SU-DHL-6 (cell line): Measurements from ENCODE around the gene SMYD4.

Experiments used
- H2AFZ ChIP-seq: fragments of 200-600 bp; sonication (generic); 2 replicates; pipeline ENCODE4 v1.6.1; 2014; ENCODE audit warnings: low read depth, mild to moderate bottlenecking, moderate library complexity, mixed read lengths, antibody characterized with exemption, low read length; ENCODE audit not compliant: severe bottlenecking
- H3F3A ChIP-seq: fragments of 200-600 bp; shearing (Covaris generic); 2 replicates; pipeline ENCODE4 v1.6.0; 2016; ENCODE audit warnings: antibody characterized with exemption, mild to moderate bottlenecking; ENCODE audit not compliant: insufficient read depth
- H3K27ac ChIP-seq: fragments of 200-600 bp; sonication (generic); 2 replicates; pipeline ENCODE4 v1.5.1; 2016; ENCODE audit warnings: low read depth, mild to moderate bottlenecking, low read length, moderate library complexity, mixed read lengths
- H3K27me3 ChIP-seq: fragments of 200-600 bp; sonication (generic), shearing (Covaris generic); 2 replicates; pipeline ENCODE4 v1.6.0; 2014; ENCODE audit warnings: mild to moderate bottlenecking, low read length
- H3K36me3 ChIP-seq: fragments of 200-600 bp; sonication (generic); 2 replicates; pipeline ENCODE4 v1.6.1; 2014; ENCODE audit warnings: mild to moderate bottlenecking, low read length, mixed read lengths
- H3K4me2 ChIP-seq: fragments of 300-600, 200-600 bp; shearing (Covaris generic), sonication (generic); 2 replicates; pipeline ENCODE4 v1.6.0; 2014; ENCODE audit warnings: low read length, low read depth, mild to moderate bottlenecking; ENCODE audit not compliant: poor library complexity, severe bottlenecking
- H3K4me3 ChIP-seq: fragments of 200-600 bp; sonication (generic); 2 replicates; pipeline ENCODE4 v1.5.1; 2014; ENCODE audit warnings: antibody characterized with exemption, low read length, mild to moderate bottlenecking, mixed read lengths; ENCODE audit not compliant: insufficient read depth, poor library complexity, severe bottlenecking
- H3K79me2 ChIP-seq: fragments of 200-600 bp; sonication (generic); 2 replicates; pipeline ENCODE4 v1.6.1; 2014; ENCODE audit warnings: mild to moderate bottlenecking, low read length, moderate library complexity; ENCODE audit not compliant: insufficient read depth
- H3K9ac ChIP-seq: fragments of 200-600 bp; sonication (generic); 2 replicates; pipeline ENCODE4 v1.7.0; 2014; ENCODE audit warnings: mild to moderate bottlenecking, low read length
- H3K9me2 ChIP-seq: fragments of 200-600 bp; sonication (generic); replicated peaks from 2 replicates; pipeline ENCODE4 v1.6.1; 2014; ENCODE audit warnings: low read length; ENCODE audit not compliant: insufficient read depth
- H3K9me3 ChIP-seq: fragments of 200-600 bp; sonication (generic); 2 replicates; pipeline ENCODE4 v1.6.1; 2014; ENCODE audit warnings: low read length, mixed read lengths; ENCODE audit not compliant: insufficient read depth
- H4K20me1 ChIP-seq: fragments of 200-600 bp; sonication (generic); 2 replicates; pipeline ENCODE4 v1.6.1; 2014; ENCODE audit warnings: low read depth, mild to moderate bottlenecking, antibody characterized with exemption, low read length, moderate library complexity, mixed read lengths
- EZH2phosphoT487 ChIP-seq: fragments of 200-600 bp; sonication (generic), shearing (Covaris generic); conservative IDR thresholded peaks from 2 replicates; pipeline ENCODE4 v1.6.1; 2018; ENCODE audit warnings: mild to moderate bottlenecking, antibody characterized with exemption, low read length, moderate library complexity, mixed read lengths
- TF ChIP-seq, protein P1 (sequence below): fragments of 200-600 bp; sonication (generic); IDR thresholded peaks from one replicate; pipeline ENCODE4 v1.5.1; 2017; ENCODE audit warnings: antibody characterized with exemption, mild to moderate bottlenecking, low read length, moderate library complexity; ENCODE audit not compliant: insufficient read depth, poor library complexity, severe bottlenecking

SMYD4 gene

DNA sequence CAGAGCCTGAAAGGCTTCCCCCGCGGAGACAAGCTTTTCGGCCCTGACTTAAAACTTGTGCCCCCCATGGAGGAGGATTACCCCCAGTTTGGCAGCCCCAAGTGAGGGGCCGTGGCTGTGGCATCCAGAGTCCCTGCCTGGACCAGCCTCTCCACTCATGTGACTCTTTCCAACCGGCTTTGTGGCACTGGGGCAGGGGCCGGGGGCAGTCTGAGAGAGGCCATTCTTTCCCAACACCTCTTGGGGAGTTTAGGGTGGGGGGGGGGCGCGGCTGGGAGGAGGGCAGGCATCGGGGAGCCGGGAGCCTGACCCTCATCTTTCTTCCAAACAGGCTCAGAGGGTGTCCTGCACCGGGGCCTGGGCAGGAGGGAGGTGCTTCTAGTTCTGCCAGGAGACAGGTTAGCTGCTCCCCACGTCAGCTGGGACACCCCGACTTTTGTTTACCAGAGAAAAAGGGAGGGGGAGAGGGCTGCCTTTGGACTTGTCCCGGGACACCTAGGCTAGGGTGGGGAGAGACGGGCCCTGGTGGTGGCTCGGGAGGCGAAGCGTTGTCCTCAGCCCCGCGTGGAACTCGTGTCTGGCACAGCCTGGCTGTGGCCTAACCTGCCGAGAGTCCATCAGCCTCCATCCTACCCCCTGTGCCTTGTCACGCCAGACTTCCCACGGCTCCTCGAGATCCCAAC, 75.1 kb downstream of the SMYD4 start:
- Histone ChIP-seq H3K9ac (no peak overlapping the region), H3K36me3 (no peaks in the 10 kb centered on the region), H3K27ac (no peak overlapping the region)

DNA sequence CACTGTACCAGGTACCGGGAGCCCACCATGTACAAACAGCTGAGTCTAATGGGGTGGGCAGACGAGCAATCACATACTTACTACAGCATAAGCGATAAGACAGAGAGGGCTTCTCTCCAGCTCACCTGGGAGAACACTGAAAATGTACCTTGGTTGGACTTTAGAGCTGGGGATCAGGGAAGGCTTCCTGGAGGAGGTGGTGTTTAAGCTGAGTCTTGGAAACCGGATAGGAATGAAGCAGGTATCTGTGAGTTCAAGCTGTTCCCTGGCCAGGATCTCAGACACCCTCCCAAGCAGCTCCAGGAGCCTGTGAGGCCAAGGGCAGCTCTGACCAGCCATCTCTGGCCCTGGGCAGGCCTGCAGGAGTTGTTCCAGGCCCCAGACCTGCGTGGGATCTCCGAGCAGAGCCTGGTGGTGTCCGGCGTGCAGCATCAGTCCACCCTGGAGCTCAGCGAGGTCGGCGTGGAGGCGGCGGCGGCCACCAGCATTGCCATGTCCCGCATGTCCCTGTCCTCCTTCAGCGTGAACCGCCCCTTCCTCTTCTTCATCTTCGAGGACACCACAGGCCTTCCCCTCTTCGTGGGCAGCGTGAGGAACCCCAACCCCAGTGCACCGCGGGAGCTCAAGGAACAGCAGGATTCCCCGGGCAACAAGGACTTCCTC, 75.8 kb downstream of the SMYD4 start:
- Histone ChIP-seq H3K4me2 (no peak overlapping the region), H3K27ac (no peak overlapping the region), H3F3A (no peaks in the 10 kb centered on the region), H3K9ac (no peak overlapping the region), H3K4me3 (no peak overlapping the region), H3K27me3 (no peaks in the 10 kb centered on the region), H2AFZ (no peak overlapping the region), H3K9me2 (no peaks in the 10 kb centered on the region), H3K79me2 (no peaks in the 10 kb centered on the region), H3K36me3 (no peaks in the 10 kb centered on the region), H4K20me1 (no peaks in the 10 kb centered on the region), H3K9me3 (no peaks in the 10 kb centered on the region)
- no peak for TF ChIP-seq EZH2phosphoT487
- TF ChIP-seq, protein P1, sequence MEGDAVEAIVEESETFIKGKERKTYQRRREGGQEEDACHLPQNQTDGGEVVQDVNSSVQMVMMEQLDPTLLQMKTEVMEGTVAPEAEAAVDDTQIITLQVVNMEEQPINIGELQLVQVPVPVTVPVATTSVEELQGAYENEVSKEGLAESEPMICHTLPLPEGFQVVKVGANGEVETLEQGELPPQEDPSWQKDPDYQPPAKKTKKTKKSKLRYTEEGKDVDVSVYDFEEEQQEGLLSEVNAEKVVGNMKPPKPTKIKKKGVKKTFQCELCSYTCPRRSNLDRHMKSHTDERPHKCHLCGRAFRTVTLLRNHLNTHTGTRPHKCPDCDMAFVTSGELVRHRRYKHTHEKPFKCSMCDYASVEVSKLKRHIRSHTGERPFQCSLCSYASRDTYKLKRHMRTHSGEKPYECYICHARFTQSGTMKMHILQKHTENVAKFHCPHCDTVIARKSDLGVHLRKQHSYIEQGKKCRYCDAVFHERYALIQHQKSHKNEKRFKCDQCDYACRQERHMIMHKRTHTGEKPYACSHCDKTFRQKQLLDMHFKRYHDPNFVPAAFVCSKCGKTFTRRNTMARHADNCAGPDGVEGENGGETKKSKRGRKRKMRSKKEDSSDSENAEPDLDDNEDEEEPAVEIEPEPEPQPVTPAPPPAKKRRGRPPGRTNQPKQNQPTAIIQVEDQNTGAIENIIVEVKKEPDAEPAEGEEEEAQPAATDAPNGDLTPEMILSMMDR = no peak

More for the DNA sequence above, 75.1 kb downstream of the SMYD4 start:
- Histone ChIP-seq H3K4me3 (no peak overlapping the region), H3F3A (no peaks in the 10 kb centered on the region), H3K79me2 (no peaks in the 10 kb centered on the region), H3K27me3 (no peaks in the 10 kb centered on the region), H2AFZ (no peak overlapping the region), H3K9me2 (no peaks in the 10 kb centered on the region), H3K9me3 (no peaks in the 10 kb centered on the region), H3K4me2 (no peak overlapping the region), H4K20me1 (no peaks in the 10 kb centered on the region)
- TF ChIP-seq, protein P1 = no peak
- TF ChIP-seq EZH2phosphoT487 = no peak

DNA sequence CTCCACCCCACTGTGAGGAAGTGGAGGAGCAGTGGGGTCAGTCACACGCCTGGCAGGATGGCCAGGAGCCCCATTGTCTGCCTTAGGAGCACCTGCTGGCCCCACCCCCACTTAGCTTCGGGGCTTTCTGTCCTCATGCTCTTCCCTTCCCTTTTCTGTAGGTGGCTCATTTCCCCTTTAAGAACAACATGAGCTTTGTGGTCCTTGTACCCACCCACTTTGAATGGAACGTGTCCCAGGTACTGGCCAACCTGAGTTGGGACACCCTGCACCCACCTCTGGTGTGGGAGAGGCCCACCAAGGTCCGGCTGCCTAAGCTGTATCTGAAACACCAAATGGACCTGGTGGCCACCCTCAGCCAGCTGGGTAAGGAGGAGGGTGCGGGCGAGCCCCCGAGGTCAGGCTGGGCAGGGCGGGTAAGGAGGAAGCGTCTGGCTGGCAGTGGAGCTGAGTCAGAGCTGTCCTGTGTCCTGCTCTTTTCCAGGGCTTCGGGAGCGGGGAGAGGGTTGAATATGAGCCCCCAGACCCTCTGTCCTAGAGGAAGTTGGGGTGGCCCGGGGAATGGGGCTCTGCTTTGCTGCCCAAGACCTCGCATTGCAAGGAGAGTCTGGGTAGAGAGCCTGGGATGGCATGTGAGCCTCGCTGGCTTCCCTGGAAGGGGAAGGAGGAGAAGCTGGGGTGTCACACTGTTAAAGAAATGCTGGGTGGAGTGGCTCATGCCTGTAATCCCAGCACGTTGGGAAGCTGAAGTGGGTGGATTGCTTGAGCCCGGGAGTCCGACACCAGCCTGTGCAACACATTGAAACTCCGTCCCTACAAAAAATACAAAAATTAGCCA, 77.1 kb downstream of the SMYD4 start:
- Histone ChIP-seq H3K9me2 (no peaks in the 10 kb centered on the region), H3K79me2 (no peaks in the 10 kb centered on the region), H3F3A (no peaks in the 10 kb centered on the region), H3K9me3 (no peaks in the 10 kb centered on the region), H4K20me1 (no peaks in the 10 kb centered on the region), H3K4me3 (no peak overlapping the region), H3K4me2 (no peak overlapping the region), H2AFZ (no peak overlapping the region), H3K36me3 (no peaks in the 10 kb centered on the region), H3K27me3 (no peaks in the 10 kb centered on the region), H3K27ac (no peak overlapping the region), H3K9ac (no peak overlapping the region)
- TF ChIP-seq EZH2phosphoT487 = no peak
- TF ChIP-seq, protein P1 = no peak
